GM18507 (cell line): ENCODE data around the gene ZAR1.
A peak's percentile ranks its signal among the peaks of the same experiment; 100 is the strongest.

Experiments used
- DNase-seq: peaks from one replicate; pipeline ENCODE4 v3.0.0; 2011; ENCODE audit warnings: low read depth; ENCODE audit not compliant: insufficient read length; ENCODE audit errors: extremely low spot score
- FAIRE-seq: peaks from 2 replicates; lab custom pipeline; 2011; peaks lifted over from hg19 to GRCh38; lab: Jason Lieb, UNC

ZAR1 gene

GRCh38 chr4:48484494-48485168, 5.4 kb upstream of the ZAR1 start:
- DNase-seq (no peak), FAIRE-seq (no peak)

- no peak for DNase-seq
- no peak for FAIRE-seq
Observed at GRCh38 chr4:48489683-48490011, 405 bp upstream of the ZAR1 start.

- FAIRE-seq = no peak
Observed at GRCh38 chr4:48490680-48491513, 845 bp downstream of the ZAR1 start.

DNA sequence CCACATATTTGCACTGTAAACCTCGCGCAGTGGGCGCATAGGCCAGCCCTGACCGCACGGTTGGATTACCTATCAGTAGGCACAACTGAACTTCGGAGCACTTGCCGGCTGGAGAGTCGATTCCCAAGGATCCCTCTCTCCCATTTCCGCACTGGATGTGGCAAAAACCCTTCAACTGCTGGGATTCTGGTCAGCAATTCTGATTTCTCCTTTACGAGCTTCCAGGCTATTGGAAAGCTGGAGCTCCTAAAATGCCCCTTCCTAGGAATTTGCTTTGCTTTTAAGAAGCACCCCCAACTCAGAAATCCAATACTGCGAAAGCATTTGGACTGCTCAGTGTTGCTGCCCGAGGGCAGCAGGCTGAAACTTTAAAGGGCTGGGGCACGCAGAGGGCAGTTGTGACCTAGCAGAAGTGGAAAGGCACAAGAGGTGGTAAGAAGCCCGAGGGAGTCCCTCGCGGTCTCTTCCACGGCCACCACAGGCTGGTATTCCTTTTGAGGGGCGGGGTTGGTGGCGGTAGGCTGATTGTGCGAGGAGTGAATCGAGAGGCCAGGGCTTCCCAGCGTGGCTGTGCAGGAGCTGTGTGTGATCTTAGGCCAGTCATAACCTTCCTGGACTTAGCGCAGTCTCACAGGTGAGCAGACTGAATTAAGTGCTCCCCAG, 1.6 kb downstream of the ZAR1 start:
- no peak for FAIRE-seq
- DNase-seq = no peak

More at GRCh38 chr4:48490680-48491513, 845 bp downstream of the ZAR1 start:
- DNase-seq = no peak

GRCh38 chr4:48493452-48494100, 3.5 kb downstream of the ZAR1 start:
- FAIRE-seq (no peak), DNase-seq (no peak)

DNA sequence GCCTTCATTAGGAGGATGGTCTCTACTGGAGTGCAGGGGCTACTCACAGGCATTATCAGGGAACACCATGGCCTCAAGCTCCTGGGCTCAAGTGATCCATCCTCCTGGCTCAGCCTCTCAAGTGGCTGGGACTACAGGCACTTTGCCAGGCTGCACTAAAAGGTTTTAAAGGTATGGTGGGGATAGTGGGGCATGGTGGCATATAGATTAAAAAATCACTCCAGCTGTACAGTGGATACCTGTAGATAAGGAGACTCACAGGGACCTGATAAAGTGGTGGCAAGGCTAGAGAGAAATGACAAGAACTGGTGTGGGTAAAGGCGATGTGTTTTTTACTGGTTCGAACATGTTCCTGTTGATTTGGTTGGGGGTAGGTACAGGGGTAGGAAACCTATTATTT, 5.9 kb downstream of the ZAR1 start:
- FAIRE-seq (no peak), DNase-seq (no peak)

GRCh38 chr4:48498895-48499294, 8.8 kb downstream of the ZAR1 start:
- DNase-seq (no peak), FAIRE-seq (no peak)

DNA sequence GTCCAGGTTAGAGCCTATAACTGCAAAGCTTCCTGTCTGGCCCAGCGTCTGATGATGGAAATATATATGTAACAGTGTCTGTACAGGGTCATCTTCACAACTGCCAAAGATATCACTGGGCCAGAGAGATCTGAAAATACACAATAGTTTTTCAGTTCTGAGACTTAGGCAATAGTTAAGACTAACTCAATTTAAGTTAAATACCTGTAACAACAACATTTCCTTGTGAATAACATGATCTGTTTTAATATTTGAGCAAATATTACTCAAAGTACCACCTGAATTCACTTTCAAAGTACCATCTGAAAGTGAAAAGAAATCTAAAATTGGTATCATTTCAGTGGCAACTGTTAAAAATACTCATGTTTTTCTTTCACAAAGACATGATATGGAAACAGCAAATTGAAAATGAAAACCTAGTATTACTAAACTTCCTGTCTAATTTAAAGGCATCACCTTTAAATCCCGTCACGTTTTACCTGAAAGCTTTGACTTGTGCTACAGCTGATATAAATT, 9.6 kb downstream of the ZAR1 start:
- FAIRE-seq = peak; percentile 88
- no peak for DNase-seq

- FAIRE-seq (no peak), DNase-seq (no peak)
Observed at GRCh38 chr4:48503233-48504025, 13.4 kb downstream of the ZAR1 start.

GRCh38 chr4:48504026-48504330, 13.9 kb downstream of the ZAR1 start:
- DNase-seq (no peak), FAIRE-seq (no peak)

GRCh38 chr4:48504352-48504751, 14.3 kb downstream of the ZAR1 start:
- FAIRE-seq (peak; percentile 60), DNase-seq (no peak)

GRCh38 chr4:48506716-48507115, 16.7 kb downstream of the ZAR1 start:
- FAIRE-seq (no peak), DNase-seq (no peak)

- FAIRE-seq (no peak), DNase-seq (no peak)
Observed at GRCh38 chr4:48509543-48509942, 19.5 kb downstream of the ZAR1 start.

- FAIRE-seq = no peak
- DNase-seq = no peak
Observed at GRCh38 chr4:48518143-48518542, 28.1 kb downstream of the ZAR1 start.

GRCh38 chr4:48526406-48526805, 36.4 kb downstream of the ZAR1 start:
- DNase-seq (no peak), FAIRE-seq (no peak)

- FAIRE-seq (no peak), DNase-seq (no peak)
Observed at GRCh38 chr4:48538358-48538757, 48.3 kb downstream of the ZAR1 start.

- FAIRE-seq (no peak), DNase-seq (no peak)
Observed at GRCh38 chr4:48539597-48539996, 49.5 kb downstream of the ZAR1 start.

DNA sequence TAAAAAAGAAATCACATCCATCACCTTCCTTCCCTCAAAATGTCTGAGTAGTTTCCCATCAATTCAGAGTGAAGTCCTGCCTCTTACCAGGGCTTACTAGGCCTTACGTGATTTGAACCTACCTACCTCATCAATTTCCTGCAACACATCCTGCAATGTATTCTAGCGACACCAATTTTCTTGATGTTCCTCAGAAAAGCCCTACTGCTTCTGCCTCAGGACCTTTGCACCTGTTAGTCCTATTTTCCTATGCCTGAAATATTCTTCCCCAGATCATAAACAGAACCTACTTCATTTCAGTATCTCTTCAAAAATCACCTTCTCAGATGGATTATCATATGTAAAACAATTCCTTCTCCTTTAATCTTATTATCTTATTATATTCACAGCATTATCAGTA, 52.8 kb downstream of the ZAR1 start:
- no peak for FAIRE-seq
- DNase-seq = no peak

DNA sequence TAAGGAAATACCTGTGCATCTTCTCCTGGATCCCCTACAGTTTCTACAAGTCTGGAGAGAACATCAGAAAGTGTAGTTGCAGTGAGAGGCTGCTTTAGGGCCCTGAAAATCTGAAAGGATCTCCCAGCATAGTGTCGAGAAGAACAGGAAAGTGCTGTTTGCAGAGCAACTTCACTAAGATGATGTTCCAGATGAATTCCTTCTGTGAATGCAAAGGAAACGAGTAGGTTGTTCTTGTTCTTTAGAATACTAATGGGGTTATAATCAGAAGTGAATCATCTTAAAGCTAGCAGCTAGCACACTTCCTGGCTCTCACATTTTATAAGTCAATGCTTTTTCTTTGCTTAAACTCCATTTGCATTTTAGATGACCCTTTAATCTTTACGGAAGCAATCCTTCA, 53.7 kb downstream of the ZAR1 start:
- DNase-seq = no peak
- no peak for FAIRE-seq
